Mononuclear cell (primary cell): ENCODE measurements around the gene FAM3B. TPM values are rescaled to one million over a fixed set of nuclear protein-coding genes. Genes with fewer than 3 reads are reported as not detected.
"Not testable (repeated sequence)": the region's sequence is repeated elsewhere in the genome, so short reads cannot be mapped to it uniquely, and the experiment has no call there.

Experiments used
- H3K27me3 ChIP-seq: 2 replicates; pipeline ENCODE4 v1.6.0; 2011; ENCODE audit warnings: low read length, control low read depth; ENCODE audit not compliant: insufficient read depth
- H3K4me1 ChIP-seq: 2 replicates; pipeline ENCODE4 v1.5.1; 2011; ENCODE audit warnings: mild to moderate bottlenecking, low read length, control low read depth; ENCODE audit not compliant: insufficient read depth
- H3K4me3 ChIP-seq: 2 replicates; pipeline ENCODE4 v1.5.1; 2011; ENCODE audit warnings: mild to moderate bottlenecking, low read length, moderate library complexity
- H3K9me3 ChIP-seq: 2 replicates; pipeline ENCODE4 v1.5.1; 2011; ENCODE audit warnings: low read depth, mild to moderate bottlenecking, control low read depth, low read length
- total RNA-seq: library from RNA; depleted of rRNA; stranded (reverse); fragments of >200 nt; gene quantifications from one replicate; pipeline ENCODE4 v1.2.3, GENCODE V29; 2012

FAM3B gene
- total RNA-seq, 1 donor = 0.73 TPM

- Histone ChIP-seq H3K4me3 (no peak overlapping the region), H3K4me1 (no peaks in the 10 kb centered on the region), H3K27me3 (peaks cover 5% of the 10 kb centered on the region), H3K9me3 (no peaks in the 10 kb centered on the region)
These were observed 12.4 kb upstream of the FAM3B start for GRCh38 chr21:41304068-41304720.

DNA sequence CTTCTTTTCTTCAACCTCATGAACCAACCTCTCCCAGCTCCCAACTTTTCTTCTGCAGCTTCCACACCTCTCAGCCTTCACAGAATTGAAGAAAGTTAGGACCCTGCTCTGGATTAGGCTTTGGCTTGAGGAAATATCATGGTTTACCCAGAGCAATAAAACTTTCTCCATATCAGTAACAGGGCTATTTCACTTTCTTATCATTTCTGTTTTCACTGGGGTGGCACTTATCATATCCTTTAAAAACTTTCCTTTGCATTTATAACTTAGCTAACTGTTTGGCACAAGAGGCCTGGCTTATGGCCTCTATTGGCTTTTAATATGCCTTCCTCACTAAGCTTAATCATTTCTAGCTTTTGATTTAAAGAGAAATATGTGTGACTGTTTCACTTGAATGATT, 9.4 kb upstream of the FAM3B start:
- no peak overlapping the region for H3K4me3 ChIP-seq
- no peaks in the 10 kb centered on the region for H3K4me1 ChIP-seq
- no peaks in the 10 kb centered on the region for H3K9me3 ChIP-seq
- H3K27me3 ChIP-seq = peaks cover 3% of the 10 kb centered on the region

DNA sequence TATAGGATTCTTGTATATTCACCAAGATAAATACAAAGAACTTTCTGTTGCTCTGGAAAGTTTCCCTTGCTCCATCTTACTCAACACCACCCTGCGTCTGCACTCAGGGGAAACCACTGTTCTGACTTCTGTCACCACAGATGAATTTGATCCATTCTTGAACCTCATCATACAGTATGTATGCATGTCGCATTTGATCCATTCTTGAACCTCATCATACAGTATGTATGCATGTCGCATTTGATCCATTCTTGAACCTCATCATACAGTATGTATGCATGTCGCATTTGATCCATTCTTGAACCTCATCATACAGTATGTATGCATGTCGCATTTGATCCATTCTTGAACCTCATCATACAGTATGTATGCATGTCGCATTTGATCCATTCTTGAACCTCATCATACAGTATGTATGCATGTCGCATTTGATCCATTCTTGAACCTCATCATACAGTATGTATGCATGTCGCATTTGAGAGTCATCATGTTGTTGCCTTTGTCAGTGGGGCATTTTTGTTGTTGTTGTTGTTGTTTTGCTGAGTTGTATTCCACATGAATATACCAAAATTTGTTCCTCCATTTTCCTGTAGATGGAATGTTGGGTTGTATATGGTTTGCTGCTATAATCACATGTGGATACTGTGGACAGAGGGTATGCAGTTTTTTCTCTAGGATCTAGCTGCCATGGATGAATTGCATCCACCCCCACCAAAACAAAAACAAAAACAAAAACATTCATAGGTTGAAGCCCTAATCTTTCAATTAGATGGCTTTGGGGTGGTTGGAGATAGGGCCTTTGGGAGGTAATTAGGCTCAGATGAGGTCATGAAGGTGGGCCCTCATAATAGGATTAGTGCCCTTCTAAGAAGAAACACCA, 3.1 kb upstream of the FAM3B start:
- H3K9me3 ChIP-seq, H3K4me3 ChIP-seq, H3K4me1 ChIP-seq: not testable (repeated sequence)
- peaks cover 41% of the 10 kb centered on the region for H3K27me3 ChIP-seq

DNA sequence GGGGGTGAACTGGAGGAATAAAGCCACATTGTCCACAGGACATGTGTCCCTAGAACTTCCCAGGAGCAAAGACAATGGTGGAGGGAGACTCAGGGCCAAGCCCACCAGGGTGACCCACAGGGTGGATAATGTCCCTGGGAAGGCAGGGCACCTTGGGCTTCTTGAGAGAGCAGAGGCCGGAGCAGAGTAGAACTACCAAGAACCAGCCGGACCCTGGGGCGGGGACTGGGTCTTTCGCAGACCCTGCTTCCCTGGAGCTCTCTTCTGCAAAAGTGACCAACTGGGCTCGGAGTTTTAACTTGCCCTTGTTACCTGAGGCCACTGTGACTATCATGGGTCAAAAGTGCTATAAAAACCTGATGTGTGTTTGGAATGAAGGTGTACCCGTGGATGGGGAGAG, 875 bp upstream of the FAM3B start:
- Histone ChIP-seq H3K4me3 (no peak overlapping the region), H3K4me1 (no peaks in the 10 kb centered on the region), H3K9me3 (no peaks in the 10 kb centered on the region), H3K27me3 (peaks cover 39% of the 10 kb centered on the region)

DNA sequence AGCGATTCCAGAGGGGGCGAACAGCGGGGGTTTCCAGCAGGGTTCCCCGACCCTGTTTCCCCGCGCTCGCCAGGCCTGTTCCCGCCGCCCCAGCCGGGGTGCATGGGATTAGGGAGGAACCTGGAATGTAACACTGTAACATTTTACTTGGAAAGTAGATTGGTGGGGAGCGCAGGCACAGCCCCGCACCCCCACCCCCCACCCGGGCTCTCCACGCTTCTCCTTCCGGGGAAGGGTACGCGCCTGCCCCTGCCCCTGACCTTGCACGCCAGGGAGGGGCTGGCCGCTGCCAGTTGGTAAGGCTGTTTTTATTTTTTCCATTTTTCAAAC, 427 bp downstream of the FAM3B start:
- H3K4me3 ChIP-seq = no peak overlapping the region

GRCh38 chr21:41317458-41317857, 857 bp downstream of the FAM3B start:
- Histone ChIP-seq H3K27me3 (peaks cover 39% of the 10 kb centered on the region), H3K9me3 (no peaks in the 10 kb centered on the region), H3K4me1 (no peaks in the 10 kb centered on the region), H3K4me3 (no peak overlapping the region)

More for the DNA sequence above, 427 bp downstream of the FAM3B start:
- Histone ChIP-seq H3K9me3 (no peaks in the 10 kb centered on the region), H3K27me3 (peaks cover 39% of the 10 kb centered on the region), H3K4me1 (no peaks in the 10 kb centered on the region)

- peaks cover 39% of the 10 kb centered on the region for H3K27me3 ChIP-seq
- no peak overlapping the region for H3K4me3 ChIP-seq
- H3K4me1 ChIP-seq = no peaks in the 10 kb centered on the region
- no peaks in the 10 kb centered on the region for H3K9me3 ChIP-seq
These were observed 1.6 kb downstream of the FAM3B start for GRCh38 chr21:41318218-41318617.

- no peaks in the 10 kb centered on the region for H3K4me1 ChIP-seq
- no peak overlapping the region for H3K4me3 ChIP-seq
- H3K27me3 ChIP-seq = peaks cover 34% of the 10 kb centered on the region
- no peaks in the 10 kb centered on the region for H3K9me3 ChIP-seq
These were observed 2.7 kb downstream of the FAM3B start for GRCh38 chr21:41319273-41319672.

GRCh38 chr21:41321211-41321907, 4.8 kb downstream of the FAM3B start:
- no peaks in the 10 kb centered on the region for H3K9me3 ChIP-seq
- no peaks in the 10 kb centered on the region for H3K4me1 ChIP-seq
- H3K27me3 ChIP-seq = peaks cover 14% of the 10 kb centered on the region

GRCh38 chr21:41321908-41322495, 5.4 kb downstream of the FAM3B start:
- Histone ChIP-seq H3K4me1 (no peaks in the 10 kb centered on the region), H3K4me3 (no peak overlapping the region), H3K27me3 (peaks cover 9% of the 10 kb centered on the region), H3K9me3 (no peaks in the 10 kb centered on the region)

More at GRCh38 chr21:41321211-41321907, 4.8 kb downstream of the FAM3B start:
- no peak overlapping the region for H3K4me3 ChIP-seq

GRCh38 chr21:41322496-41323382, 6.1 kb downstream of the FAM3B start:
- Histone ChIP-seq H3K4me3 (no peak overlapping the region), H3K9me3 (no peaks in the 10 kb centered on the region), H3K4me1 (no peaks in the 10 kb centered on the region), H3K27me3 (peaks cover 2% of the 10 kb centered on the region)

DNA sequence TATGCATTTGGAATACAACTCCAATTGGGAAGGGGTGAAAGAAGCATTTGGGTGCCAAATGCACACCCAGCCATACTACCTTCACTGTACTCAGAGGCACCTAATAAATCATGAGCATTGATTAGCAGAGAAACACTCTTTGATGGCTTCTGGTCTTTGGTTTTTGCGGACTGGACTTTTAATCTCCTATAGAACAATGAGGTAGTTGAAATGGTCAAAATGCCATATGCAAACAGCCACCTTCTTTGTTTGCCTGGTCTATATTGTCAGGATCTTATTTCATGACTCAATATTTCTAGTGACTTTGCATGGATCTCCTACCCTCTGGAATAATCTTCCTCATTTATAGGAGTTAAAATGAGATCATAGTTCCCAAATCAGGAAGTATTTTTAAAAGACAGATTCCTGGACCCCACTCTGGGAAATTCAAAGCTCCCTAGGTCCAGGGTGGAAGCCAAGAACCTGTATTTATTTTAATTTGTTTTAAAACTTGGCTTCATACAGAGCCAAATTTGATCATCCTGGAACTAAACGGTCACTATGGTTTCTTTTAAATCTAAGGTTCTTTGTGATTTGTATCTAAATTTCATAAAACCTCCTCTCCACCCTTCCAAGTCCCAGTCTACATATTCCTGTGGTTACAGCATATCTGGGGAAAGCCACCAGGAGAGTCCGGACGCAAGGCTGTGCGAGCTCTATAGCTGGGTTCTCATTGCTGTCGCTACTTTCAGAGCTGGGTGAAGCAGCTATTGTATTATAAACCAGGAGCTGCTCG, 8.7 kb downstream of the FAM3B start:
- Histone ChIP-seq H3K4me3 (no peak overlapping the region), H3K27me3 (no peaks in the 10 kb centered on the region), H3K9me3 (no peaks in the 10 kb centered on the region), H3K4me1 (no peaks in the 10 kb centered on the region)

DNA sequence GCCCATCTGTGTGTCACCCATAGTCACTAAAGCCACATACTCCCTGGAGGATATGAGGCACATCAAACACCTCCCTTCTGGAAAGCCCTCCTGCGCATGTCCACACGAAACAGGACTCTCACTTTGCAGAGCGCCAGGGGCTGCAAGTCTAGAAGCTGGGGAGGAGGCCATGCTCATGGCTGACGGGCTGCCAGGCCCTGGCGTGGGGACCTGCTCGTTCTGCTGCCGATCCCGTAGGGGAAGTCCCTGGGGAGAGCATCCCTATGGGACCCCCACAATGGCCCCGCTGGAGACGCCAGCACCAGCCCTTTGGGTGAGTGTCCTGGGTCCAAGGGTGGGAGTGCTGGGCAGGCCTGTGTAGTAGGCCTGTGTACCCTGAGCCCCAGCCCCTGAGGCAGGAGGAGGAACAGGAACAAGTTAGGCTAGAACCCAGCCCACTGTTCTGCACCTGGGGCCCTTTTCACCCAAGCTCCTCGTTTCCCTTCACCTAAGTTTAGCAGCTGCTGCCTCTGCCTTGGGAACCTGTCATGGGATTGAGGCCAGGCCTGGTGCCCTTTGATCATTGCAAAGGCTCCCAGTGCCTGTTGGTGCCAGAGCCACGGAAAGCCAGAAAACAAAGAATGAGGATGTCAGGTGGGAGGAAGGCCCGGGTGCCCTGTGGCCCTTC, 9.9 kb downstream of the FAM3B start:
- Histone ChIP-seq H3K9me3 (no peaks in the 10 kb centered on the region), H3K4me1 (no peaks in the 10 kb centered on the region), H3K4me3 (no peak overlapping the region), H3K27me3 (no peaks in the 10 kb centered on the region)
